ENCODE measurements around the gene TLL2.

The TLL2 gene

GRCh38 chr10:96377816-96378294 is 135.9 kb downstream of the TLL2 start:
- Mint-ChIP-seq H3K4me3 (no peak overlapping the region), H3K4me1 (peaks cover 6% of the 10 kb centered on the region), H3K27ac (no peak overlapping the region), H3K36me3 (no peaks in the 10 kb centered on the region), H3K27me3 (peaks cover 3% of the 10 kb centered on the region), H3K9me3 (no peaks in the 10 kb centered on the region)

GRCh38 chr10:96376483-96376882 is 137.2 kb downstream of the TLL2 start:
- H3K27me3 Mint-ChIP-seq = no peaks in the 10 kb centered on the region
- H3K27ac Mint-ChIP-seq = no peak overlapping the region
- H3K4me3 Mint-ChIP-seq = no peak overlapping the region
- H3K4me1 Mint-ChIP-seq = peaks cover 6% of the 10 kb centered on the region
- H3K36me3 Mint-ChIP-seq = no peaks in the 10 kb centered on the region
- H3K9me3 Mint-ChIP-seq = no peaks in the 10 kb centered on the region

- H3K9me3 Mint-ChIP-seq = no peaks in the 10 kb centered on the region
Observed at GRCh38 chr10:96374985-96375830, 138.5 kb downstream of the TLL2 start.

GRCh38 chr10:96374639-96374984 is 139.1 kb downstream of the TLL2 start:
- Mint-ChIP-seq H3K4me3 (peak overlapping the region; percentile 87), H3K36me3 (no peaks in the 10 kb centered on the region), H3K27ac (no peak overlapping the region), H3K9me3 (no peaks in the 10 kb centered on the region), H3K27me3 (no peaks in the 10 kb centered on the region), H3K4me1 (peaks cover 6% of the 10 kb centered on the region)

More at GRCh38 chr10:96374985-96375830, 138.5 kb downstream of the TLL2 start:
- Mint-ChIP-seq H3K27me3 (no peaks in the 10 kb centered on the region), H3K36me3 (no peaks in the 10 kb centered on the region), H3K27ac (peak overlapping the region; percentile 38), H3K4me3 (peak overlapping the region; percentile 87), H3K4me1 (peaks cover 6% of the 10 kb centered on the region)

GRCh38 chr10:96374004-96374403 is 139.7 kb downstream of the TLL2 start:
- Mint-ChIP-seq H3K27me3 (no peaks in the 10 kb centered on the region), H3K27ac (no peak overlapping the region), H3K9me3 (no peaks in the 10 kb centered on the region), H3K4me1 (peaks cover 6% of the 10 kb centered on the region), H3K36me3 (no peaks in the 10 kb centered on the region), H3K4me3 (peak overlapping the region; percentile 62)

GRCh38 chr10:96371356-96371755 is 142.4 kb downstream of the TLL2 start:
- Mint-ChIP-seq H3K4me1 (peaks cover 6% of the 10 kb centered on the region), H3K4me3 (no peak overlapping the region)

GRCh38 chr10:96370584-96371157 is 143.1 kb downstream of the TLL2 start:
- Mint-ChIP-seq H3K4me1 (peaks cover 4% of the 10 kb centered on the region), H3K4me3 (no peak overlapping the region), H3K27ac (no peak overlapping the region), H3K27me3 (no peaks in the 10 kb centered on the region), H3K36me3 (no peaks in the 10 kb centered on the region), H3K9me3 (no peaks in the 10 kb centered on the region)

More at GRCh38 chr10:96371356-96371755, 142.4 kb downstream of the TLL2 start:
- no peaks in the 10 kb centered on the region for H3K27me3 Mint-ChIP-seq
- H3K27ac Mint-ChIP-seq = no peak overlapping the region
- no peaks in the 10 kb centered on the region for H3K36me3 Mint-ChIP-seq
- no peaks in the 10 kb centered on the region for H3K9me3 Mint-ChIP-seq

- Mint-ChIP-seq H3K4me1 (no peaks in the 10 kb centered on the region), H3K4me3 (no peak overlapping the region), H3K36me3 (no peaks in the 10 kb centered on the region), H3K27me3 (no peaks in the 10 kb centered on the region), H3K9me3 (no peaks in the 10 kb centered on the region), H3K27ac (no peak overlapping the region)
Observed at GRCh38 chr10:96369890-96370583, 143.7 kb downstream of the TLL2 start.

GRCh38 chr10:96368971-96369370 is 144.8 kb downstream of the TLL2 start:
- H3K36me3 Mint-ChIP-seq = no peaks in the 10 kb centered on the region
- no peaks in the 10 kb centered on the region for H3K27me3 Mint-ChIP-seq
- no peaks in the 10 kb centered on the region for H3K4me1 Mint-ChIP-seq
- no peak overlapping the region for H3K4me3 Mint-ChIP-seq
- H3K27ac Mint-ChIP-seq = no peak overlapping the region
- H3K9me3 Mint-ChIP-seq = no peaks in the 10 kb centered on the region

GRCh38 chr10:96367470-96367869 is 146.3 kb downstream of the TLL2 start:
- Mint-ChIP-seq H3K4me3 (no peak overlapping the region), H3K4me1 (no peaks in the 10 kb centered on the region), H3K27me3 (no peaks in the 10 kb centered on the region), H3K27ac (no peak overlapping the region), H3K9me3 (no peaks in the 10 kb centered on the region), H3K36me3 (no peaks in the 10 kb centered on the region)

- H3K27me3 Mint-ChIP-seq = no peaks in the 10 kb centered on the region
- H3K27ac Mint-ChIP-seq = no peak overlapping the region
- H3K4me3 Mint-ChIP-seq = no peak overlapping the region
- H3K36me3 Mint-ChIP-seq = no peaks in the 10 kb centered on the region
- H3K4me1 Mint-ChIP-seq = no peaks in the 10 kb centered on the region
- no peaks in the 10 kb centered on the region for H3K9me3 Mint-ChIP-seq
Observed at GRCh38 chr10:96366508-96366907, 147.2 kb downstream of the TLL2 start.

GRCh38 chr10:96365571-96365970 is 148.2 kb downstream of the TLL2 start:
- Mint-ChIP-seq H3K27me3 (no peaks in the 10 kb centered on the region), H3K9me3 (no peaks in the 10 kb centered on the region), H3K27ac (no peak overlapping the region), H3K36me3 (no peaks in the 10 kb centered on the region), H3K4me1 (no peaks in the 10 kb centered on the region), H3K4me3 (no peak overlapping the region)

GRCh38 chr10:96360766-96361165 is 153.0 kb downstream of the TLL2 start:
- Mint-ChIP-seq H3K9me3 (no peaks in the 10 kb centered on the region), H3K27me3 (no peaks in the 10 kb centered on the region), H3K27ac (no peak overlapping the region), H3K4me3 (no peak overlapping the region), H3K36me3 (no peaks in the 10 kb centered on the region), H3K4me1 (no peaks in the 10 kb centered on the region)

GRCh38 chr10:96360331-96360730 is 153.4 kb downstream of the TLL2 start:
- H3K27ac Mint-ChIP-seq = no peak overlapping the region
- no peaks in the 10 kb centered on the region for H3K36me3 Mint-ChIP-seq
- no peak overlapping the region for H3K4me3 Mint-ChIP-seq
- H3K9me3 Mint-ChIP-seq = no peaks in the 10 kb centered on the region
- no peaks in the 10 kb centered on the region for H3K4me1 Mint-ChIP-seq
- peaks cover under 1% of the 10 kb centered on the region for H3K27me3 Mint-ChIP-seq

GRCh38 chr10:96359616-96360015 is 154.1 kb downstream of the TLL2 start:
- Mint-ChIP-seq H3K27me3 (peaks cover 3% of the 10 kb centered on the region), H3K27ac (no peak overlapping the region), H3K36me3 (no peaks in the 10 kb centered on the region), H3K4me3 (no peak overlapping the region), H3K9me3 (no peaks in the 10 kb centered on the region), H3K4me1 (no peaks in the 10 kb centered on the region)
